Right hindlimb (tissue), 1 donor: Measurements from ENCODE around the gene RAPGEF6.
"Not testable (repeated sequence)": the region's sequence is repeated elsewhere in the genome, so short reads cannot be mapped to it uniquely, and the experiment has no call there.

Experiments
- DNase-seq: peaks from one replicate; pipeline ENCODE4 v3.0.0-alpha.2; 2018

The RAPGEF6 gene, protein sequence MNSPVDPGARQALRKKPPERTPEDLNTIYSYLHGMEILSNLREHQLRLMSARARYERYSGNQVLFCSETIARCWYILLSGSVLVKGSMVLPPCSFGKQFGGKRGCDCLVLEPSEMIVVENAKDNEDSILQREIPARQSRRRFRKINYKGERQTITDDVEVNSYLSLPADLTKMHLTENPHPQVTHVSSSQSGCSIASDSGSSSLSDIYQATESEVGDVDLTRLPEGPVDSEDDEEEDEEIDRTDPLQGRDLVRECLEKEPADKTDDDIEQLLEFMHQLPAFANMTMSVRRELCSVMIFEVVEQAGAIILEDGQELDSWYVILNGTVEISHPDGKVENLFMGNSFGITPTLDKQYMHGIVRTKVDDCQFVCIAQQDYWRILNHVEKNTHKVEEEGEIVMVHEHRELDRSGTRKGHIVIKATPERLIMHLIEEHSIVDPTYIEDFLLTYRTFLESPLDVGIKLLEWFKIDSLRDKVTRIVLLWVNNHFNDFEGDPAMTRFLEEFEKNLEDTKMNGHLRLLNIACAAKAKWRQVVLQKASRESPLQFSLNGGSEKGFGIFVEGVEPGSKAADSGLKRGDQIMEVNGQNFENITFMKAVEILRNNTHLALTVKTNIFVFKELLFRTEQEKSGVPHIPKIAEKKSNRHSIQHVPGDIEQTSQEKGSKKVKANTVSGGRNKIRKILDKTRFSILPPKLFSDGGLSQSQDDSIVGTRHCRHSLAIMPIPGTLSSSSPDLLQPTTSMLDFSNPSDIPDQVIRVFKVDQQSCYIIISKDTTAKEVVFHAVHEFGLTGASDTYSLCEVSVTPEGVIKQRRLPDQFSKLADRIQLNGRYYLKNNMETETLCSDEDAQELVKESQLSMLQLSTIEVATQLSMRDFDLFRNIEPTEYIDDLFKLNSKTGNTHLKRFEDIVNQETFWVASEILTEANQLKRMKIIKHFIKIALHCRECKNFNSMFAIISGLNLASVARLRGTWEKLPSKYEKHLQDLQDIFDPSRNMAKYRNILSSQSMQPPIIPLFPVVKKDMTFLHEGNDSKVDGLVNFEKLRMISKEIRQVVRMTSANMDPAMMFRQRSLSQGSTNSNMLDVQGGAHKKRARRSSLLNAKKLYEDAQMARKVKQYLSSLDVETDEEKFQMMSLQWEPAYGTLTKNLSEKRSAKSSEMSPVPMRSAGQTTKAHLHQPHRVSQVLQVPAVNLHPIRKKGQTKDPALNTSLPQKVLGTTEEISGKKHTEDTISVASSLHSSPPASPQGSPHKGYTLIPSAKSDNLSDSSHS (N-terminal part only)

DNA sequence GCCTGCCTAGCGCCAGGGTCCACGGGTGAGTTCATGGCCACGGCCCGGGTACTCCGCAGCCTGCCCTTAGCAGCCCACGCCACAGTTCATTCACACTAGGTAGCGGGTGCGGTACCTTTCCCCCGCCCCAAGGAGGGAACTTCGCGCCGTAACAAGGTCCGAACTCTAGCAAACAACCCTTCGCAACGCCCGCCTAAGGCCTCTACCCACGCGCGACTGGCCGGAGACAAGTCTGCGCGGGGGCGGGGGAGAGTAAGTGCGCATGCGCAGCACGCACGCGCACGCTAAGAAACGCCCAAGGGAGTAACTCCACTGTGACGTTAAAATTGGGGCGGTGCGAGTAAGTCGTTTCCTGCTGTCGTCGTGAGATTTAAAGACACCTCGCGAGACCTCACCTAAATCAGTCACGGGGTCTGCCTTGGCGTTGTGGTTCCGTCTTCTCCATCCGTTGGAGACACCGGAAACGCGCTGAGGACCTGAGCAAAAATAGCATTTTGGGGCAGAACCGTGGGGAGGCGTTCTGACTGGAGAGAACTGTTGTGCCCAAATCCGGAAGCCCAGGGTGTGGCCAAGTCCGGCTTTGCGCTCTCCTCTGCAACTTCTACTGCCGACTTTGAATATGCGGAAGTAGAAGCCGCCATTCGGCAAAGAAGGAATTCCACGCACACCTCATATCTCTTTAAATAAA lies at the start of gene RAPGEF6:
Gene RAPGEF6, minus strand, starts transcription at position 234 of the 688 bp plus-strand sequence. Its CDS starts 199 bp downstream, at position 35.
- DNase-seq = peak; percentile 99

GRCh38 chr5:131684595-131684994 lies 49.6 kb upstream of the RAPGEF6 start:
- DNase-seq = no peak

DNA sequence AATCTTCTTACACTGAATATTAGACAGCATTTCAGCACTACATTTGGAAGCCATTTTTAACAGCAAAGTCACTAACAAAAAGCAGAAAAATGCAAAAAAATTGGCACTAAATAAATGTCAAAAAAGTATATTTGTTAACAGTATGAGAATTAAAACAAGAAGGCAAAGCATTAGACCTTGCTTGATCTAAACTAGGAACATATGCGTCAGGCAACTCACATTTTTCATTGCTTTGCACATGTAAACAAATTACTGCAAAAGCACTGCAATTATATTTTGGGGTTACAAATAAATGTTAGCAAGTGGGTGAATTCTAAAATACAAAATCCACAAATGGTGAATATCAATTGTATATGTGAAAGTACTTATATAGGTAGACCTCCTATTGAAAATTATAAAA lies 49.0 kb upstream of the RAPGEF6 start:
- no peak for DNase-seq

- no peak for DNase-seq
Measured at GRCh38 chr5:131682826-131683225, 47.8 kb upstream of the RAPGEF6 start.

- no peak for DNase-seq
Measured at GRCh38 chr5:131682175-131682574, 47.1 kb upstream of the RAPGEF6 start.

- DNase-seq = no peak
Measured at GRCh38 chr5:131679911-131680310, 44.9 kb upstream of the RAPGEF6 start.

GRCh38 chr5:131678273-131678672 lies 43.2 kb upstream of the RAPGEF6 start:
- DNase-seq = not testable (repeated sequence)

- DNase-seq = no peak
Measured at GRCh38 chr5:131677115-131677514, 42.1 kb upstream of the RAPGEF6 start.

GRCh38 chr5:131672776-131673175 lies 37.7 kb upstream of the RAPGEF6 start:
- no peak for DNase-seq

- DNase-seq = peak; percentile 24
Measured at GRCh38 chr5:131671994-131672655, 37.1 kb upstream of the RAPGEF6 start.

DNA sequence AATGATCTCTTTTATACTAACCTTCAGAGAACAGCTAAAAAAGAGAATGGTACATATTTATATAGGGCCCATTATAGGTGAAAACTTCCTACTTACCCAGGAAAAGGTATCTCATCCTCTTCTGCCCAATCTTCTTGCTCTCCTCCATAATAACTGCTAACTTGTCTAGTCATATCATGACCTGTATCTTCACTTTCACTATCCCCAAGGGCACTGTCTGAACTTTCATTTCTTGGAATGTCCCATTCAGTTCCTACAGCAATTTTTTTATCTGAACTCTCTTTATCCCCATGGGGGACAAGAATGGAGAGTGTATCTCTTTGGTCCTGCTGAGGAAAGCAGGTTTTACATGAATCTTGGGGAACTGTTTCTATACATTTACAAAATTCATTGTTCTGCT lies 36.4 kb upstream of the RAPGEF6 start:
- no peak for DNase-seq

DNA sequence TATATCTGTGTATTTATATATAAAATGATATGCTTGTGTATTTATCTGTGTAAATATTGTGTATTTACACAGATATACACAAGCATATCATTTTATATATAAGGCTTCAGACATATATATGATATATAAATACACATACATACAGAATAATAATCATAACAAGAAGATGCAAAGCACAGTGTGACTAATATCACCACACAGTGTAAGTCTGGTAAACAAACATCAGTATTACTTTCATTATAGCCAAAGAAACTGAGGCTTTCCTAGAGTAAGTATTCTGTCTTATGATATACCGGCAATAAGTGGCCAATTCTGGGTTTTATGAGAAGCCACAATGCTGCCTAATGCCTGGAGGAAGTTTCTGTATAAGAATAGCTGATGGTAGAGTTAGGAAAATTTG lies 29.9 kb upstream of the RAPGEF6 start:
- DNase-seq = no peak

DNA sequence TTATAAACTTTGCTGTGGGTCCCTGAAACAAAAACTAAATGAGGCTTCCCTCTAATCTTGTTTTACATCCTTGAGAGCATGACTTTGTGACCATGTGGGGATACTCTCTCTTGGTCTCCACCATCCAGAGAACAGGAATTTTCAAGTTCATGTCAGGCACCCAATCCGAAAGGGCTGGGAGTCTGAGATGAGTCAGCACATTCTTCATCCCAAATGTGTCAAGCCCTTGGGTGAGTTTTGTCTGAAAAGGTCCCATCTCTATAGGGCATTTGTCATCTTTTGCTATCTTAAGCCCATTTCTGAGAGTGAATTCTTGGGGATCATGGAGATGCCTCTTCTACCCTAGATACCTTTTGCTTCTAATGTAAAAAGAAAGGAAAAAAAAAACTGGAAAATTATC lies 26.9 kb upstream of the RAPGEF6 start:
- no peak for DNase-seq

GRCh38 chr5:131659841-131660240 lies 24.8 kb upstream of the RAPGEF6 start:
- DNase-seq = no peak

- DNase-seq = no peak
Measured at GRCh38 chr5:131659290-131659689, 24.3 kb upstream of the RAPGEF6 start.

DNA sequence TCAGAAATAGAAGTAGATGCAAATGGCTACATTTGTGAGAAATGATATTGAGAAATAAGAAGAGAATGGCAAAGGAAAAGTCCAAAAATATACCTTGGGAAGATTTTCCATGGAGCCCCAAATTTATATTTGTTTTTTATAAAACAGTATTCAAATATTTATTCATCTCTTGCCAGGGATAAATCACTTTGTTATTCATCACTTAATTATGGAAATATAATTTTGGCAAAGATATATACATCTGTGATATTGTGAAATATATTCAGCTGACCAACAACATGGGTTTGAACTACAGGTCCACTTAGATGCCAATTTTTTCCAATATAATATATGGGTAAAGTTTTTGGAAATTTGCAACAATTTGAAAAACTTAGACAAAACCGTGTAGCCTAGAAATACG lies 19.7 kb upstream of the RAPGEF6 start:
- DNase-seq = no peak

DNA sequence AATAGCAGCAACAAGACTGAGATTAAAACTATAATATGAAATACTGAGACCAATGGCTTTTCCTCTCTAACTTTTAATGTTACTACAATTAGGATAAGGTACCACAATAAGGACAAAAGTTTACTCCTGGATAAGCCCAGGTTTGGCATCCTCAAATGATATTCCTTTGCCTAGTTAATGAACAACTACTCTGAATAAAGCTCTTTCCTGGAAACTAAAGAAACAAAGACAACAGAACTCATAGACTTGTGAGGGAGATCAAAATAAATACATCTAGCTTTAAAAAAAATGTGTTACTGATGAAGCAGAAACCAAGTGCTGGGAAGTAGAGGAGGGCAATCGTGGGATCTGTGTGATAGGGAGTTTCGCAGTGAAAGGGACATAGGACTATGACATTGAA lies 19.3 kb upstream of the RAPGEF6 start:
- no peak for DNase-seq

GRCh38 chr5:131649161-131649560 lies 14.1 kb upstream of the RAPGEF6 start:
- no peak for DNase-seq

- no peak for DNase-seq
Measured at GRCh38 chr5:131647048-131647769, 12.2 kb upstream of the RAPGEF6 start.

DNA sequence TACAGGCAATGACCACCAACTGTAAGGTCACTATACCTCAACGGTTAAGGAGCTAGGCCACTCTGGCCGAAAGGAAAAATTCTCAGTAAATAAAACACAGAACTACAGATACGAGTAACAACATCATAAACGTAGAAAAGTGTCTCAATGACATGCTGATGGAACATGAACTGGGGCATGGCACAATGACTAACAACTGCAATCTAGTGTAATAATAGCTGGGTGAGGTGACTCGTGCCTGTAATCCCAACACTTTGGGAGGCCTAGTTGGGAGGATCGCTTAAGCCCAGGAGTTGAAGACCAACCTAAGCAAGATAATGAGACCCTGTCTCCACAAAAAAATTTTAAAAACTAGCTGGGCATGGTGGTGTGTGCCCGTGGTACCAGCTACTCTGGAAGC lies 9.8 kb upstream of the RAPGEF6 start:
- no peak for DNase-seq

DNA sequence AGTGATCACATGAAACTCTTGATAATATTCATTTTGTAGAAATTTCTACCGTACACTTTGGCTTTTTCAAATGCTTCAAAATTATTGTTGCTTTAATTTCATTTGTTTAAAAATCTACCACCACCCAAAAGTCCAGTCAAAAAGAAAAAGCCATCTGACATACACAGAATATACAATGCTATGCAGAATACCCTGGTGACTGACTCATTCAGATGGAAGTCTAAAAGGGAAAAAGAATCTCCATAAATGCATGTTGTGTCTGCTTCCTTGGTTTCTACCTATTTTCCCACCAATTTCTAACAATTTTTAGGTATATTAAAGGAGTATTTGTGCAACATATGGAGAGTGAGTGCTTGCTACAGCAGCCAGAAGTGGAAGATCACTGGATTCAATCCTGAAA lies 9.3 kb upstream of the RAPGEF6 start:
- no peak for DNase-seq
